Fibroblast of lung (primary cell): Measurements from ENCODE around the gene RBM17.

Source experiments
- CTCF ChIP-seq, 2 donors: IDR thresholded peaks in 1 of 2; conservative IDR thresholded peaks in 1 of 2; 1 replicate in 1 of 2; 2 replicates in 1 of 2; pipeline ENCODE4 v1.5.1; 2011 to 2012; ENCODE audit warnings: low read length in 2 of 2, control low read depth in 1 of 2, inconsistent platforms in 1 of 2, low read depth in 1 of 2, mild to moderate bottlenecking in 1 of 2
- EZH2 ChIP-seq: IDR thresholded peaks from 2 replicates; pipeline ENCODE4 v1.5.1; 2012; ENCODE audit warnings: low read length, control low read depth, mild to moderate bottlenecking; ENCODE audit errors: missing control alignments

- TF ChIP-seq CTCF (conservative IDR thresholded peaks at IDR 0.05 in 1 of 2, IDR thresholded peaks at IDR 0.05 in 1 of 2; ENCODE audit: low read depth in 1 of 2, low read length in 2 of 2) (no peak), EZH2 (no peak)
Measured at GRCh38 chr10:6102128-6102527, 13.3 kb downstream of the RBM17 start.
